Measurements from ENCODE around the gene ADCY7. TPM values are rescaled to one million over a fixed set of nuclear protein-coding genes. Genes with fewer than 3 reads are reported as not detected.

Gene ADCY7
- total and polyA plus RNA-seq, 9 of the 15 experiments (the other 6 are each of a cell fraction or from before 2014, with no cell fraction given), result 2.3 to 108 (median 28.6) TPM

GRCh38 chr16:50336884-50337283 lies 70.5 kb downstream of the ADCY7 start:
- no TSS peak for BruUV-seq (replicated peaks)
- in situ Hi-C loops (cut with MboI) (no loop called here), intact Hi-C loops (cut with micrococcal nuclease) (no loop called here)
- Histone ChIP-seq H3K4me3 (no peak overlapping the region), H3K79me2 (ENCODE audit: control insufficient read depth, insufficient read depth, low read length) (peaks cover 5% of the 10 kb centered on the region; the same call in 2 of the 3 replicates), H3K9ac (ENCODE audit: insufficient read depth in 1 of 2, low read depth in 2 of 2, low read length in 2 of 2) (no peak overlapping the region), H4K20me1 (replicated peaks; ENCODE audit: control insufficient read depth, insufficient read depth, low read length) (peaks cover 3% of the 10 kb centered on the region; the same call in 1 of the 2 replicates), H3K9me3 (replicated peaks; ENCODE audit: control insufficient read depth, insufficient read depth, low read depth, low read length) (no peaks in the 10 kb centered on the region), H3K36me3 (ENCODE audit: control insufficient read depth, insufficient read depth, low read length) (peaks cover 75% of the 10 kb centered on the region), H3K9me1 (ENCODE audit: control insufficient read depth, insufficient read depth, low read length) (no peaks in the 10 kb centered on the region), H3K27ac (ENCODE audit: extremely low read depth, low read depth, low read length) (no peak overlapping the region), H3K4me1 (replicated peaks in 1 of 2; ENCODE audit: control insufficient read depth in 2 of 2, insufficient read depth in 2 of 2, low read length in 2 of 2) (peaks cover 9 to 30% of the 10 kb centered on the region in 2 experiments), H3K4me2 (ENCODE audit: insufficient read depth, low read length) (no peak overlapping the region), H2AFZ (ENCODE audit: low read depth, low read length) (no peak overlapping the region), H3K27me3 (ENCODE audit: control insufficient read depth in 2 of 2, insufficient read depth in 2 of 2, low read length in 2 of 2) (no peaks in the 10 kb centered on the region)
- DNase-seq (ENCODE audit: extremely low read depth in 1 of 4, low spot score in 3 of 4), result no peak
- CTCF ChIA-PET (ENCODE audit: low intra/inter-chr PET ratio), result no interaction called here
- no peak for ATAC-seq
- no CpG with 5 or more reads among the region's 1 CpG for WGBS (ENCODE audit: insufficient coverage, low coverage, missing lambda C conversion rate)
- POLR2A ChIA-PET, result interaction anchor here (1.1 kb wide), 1 partner anchor 10 kb away, joined by 3 read pairs; no protein-coding TSS in a partner anchor
- FAIRE-seq, result no peak
- TF ChIP-seq E2F6 (IDR thresholded peaks at IDR 0.05; ENCODE audit: borderline replicate concordance in 1 of 2, extremely low read depth in 1 of 2, insufficient read depth in 1 of 2, insufficient read length in 1 of 2, low read depth in 1 of 2, low read length in 1 of 2, poor library complexity in 1 of 2, severe bottlenecking in 1 of 2), result no peak
- TF ChIP-seq, protein P1, sequence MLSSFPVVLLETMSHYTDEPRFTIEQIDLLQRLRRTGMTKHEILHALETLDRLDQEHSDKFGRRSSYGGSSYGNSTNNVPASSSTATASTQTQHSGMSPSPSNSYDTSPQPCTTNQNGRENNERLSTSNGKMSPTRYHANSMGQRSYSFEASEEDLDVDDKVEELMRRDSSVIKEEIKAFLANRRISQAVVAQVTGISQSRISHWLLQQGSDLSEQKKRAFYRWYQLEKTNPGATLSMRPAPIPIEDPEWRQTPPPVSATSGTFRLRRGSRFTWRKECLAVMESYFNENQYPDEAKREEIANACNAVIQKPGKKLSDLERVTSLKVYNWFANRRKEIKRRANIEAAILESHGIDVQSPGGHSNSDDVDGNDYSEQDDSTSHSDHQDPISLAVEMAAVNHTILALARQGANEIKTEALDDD (IDR thresholded peaks at IDR 0.05), result no peak
- TF ChIP-seq, protein P2, sequence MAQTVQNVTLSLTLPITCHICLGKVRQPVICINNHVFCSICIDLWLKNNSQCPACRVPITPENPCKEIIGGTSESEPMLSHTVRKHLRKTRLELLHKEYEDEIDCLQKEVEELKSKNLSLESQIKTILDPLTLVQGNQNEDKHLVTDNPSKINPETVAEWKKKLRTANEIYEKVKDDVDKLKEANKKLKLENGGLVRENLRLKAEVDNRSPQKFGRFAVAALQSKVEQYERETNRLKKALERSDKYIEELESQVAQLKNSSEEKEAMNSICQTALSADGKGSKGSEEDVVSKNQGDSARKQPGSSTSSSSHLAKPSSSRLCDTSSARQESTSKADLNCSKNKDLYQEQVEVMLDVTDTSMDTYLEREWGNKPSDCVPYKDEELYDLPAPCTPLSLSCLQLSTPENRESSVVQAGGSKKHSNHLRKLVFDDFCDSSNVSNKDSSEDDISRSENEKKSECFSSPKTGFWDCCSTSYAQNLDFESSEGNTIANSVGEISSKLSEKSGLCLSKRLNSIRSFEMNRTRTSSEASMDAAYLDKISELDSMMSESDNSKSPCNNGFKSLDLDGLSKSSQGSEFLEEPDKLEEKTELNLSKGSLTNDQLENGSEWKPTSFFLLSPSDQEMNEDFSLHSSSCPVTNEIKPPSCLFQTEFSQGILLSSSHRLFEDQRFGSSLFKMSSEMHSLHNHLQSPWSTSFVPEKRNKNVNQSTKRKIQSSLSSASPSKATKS (CRISPR knock-in tag; IDR thresholded peaks at IDR 0.05), result no peak
- TF ChIP-seq KAT2B (IDR thresholded peaks at IDR 0.05; ENCODE audit: low read depth, low read length), result no peak
- TF ChIP-seq BDP1 (IDR thresholded peaks at IDR 0.05; ENCODE audit: insufficient read depth, insufficient read length), result no peak
- no peak for TF ChIP-seq YBX1 (IDR thresholded peaks at IDR 0.05)
- no peak for TF ChIP-seq ZNF830 (CRISPR knock-in tag; IDR thresholded peaks at IDR 0.05)
- no peak for TF ChIP-seq ZNF280B (CRISPR knock-in tag; IDR thresholded peaks at IDR 0.05)
- no peak for TF ChIP-seq TSC22D4 (tag; IDR thresholded peaks at IDR 0.05)
- TF ChIP-seq FIP1L1 (IDR thresholded peaks at IDR 0.05; ENCODE audit: low read depth, low read length, poor library complexity, severe bottlenecking), result no peak
- no peak for TF ChIP-seq GABPA (tag; conservative IDR thresholded peaks at IDR 0.05; ENCODE audit: low read depth)
- TF ChIP-seq TBL1XR1 (IDR thresholded peaks at IDR 0.05; ENCODE audit: low read length in 2 of 2), result no peak
- no peak for TF ChIP-seq RUNX1 (IDR thresholded peaks at IDR 0.05; ENCODE audit: low read depth)
- no peak for TF ChIP-seq PURB (CRISPR knock-in tag; IDR thresholded peaks at IDR 0.05; ENCODE audit: low read depth)
- no peak for TF ChIP-seq POLR2G (IDR thresholded peaks at IDR 0.05; ENCODE audit: low read depth, low read length)
- TF ChIP-seq ETV1 (tag; conservative IDR thresholded peaks at IDR 0.05; ENCODE audit: low read depth), result no peak
